ENCODE results near the gene GPR39. TPM values are rescaled to one million over a fixed set of nuclear protein-coding genes. Genes with fewer than 3 reads are reported as not detected.

Gene GPR39
- polyA plus RNA-seq, 1 donor from 2014 or later: 1.1 TPM

DNA sequence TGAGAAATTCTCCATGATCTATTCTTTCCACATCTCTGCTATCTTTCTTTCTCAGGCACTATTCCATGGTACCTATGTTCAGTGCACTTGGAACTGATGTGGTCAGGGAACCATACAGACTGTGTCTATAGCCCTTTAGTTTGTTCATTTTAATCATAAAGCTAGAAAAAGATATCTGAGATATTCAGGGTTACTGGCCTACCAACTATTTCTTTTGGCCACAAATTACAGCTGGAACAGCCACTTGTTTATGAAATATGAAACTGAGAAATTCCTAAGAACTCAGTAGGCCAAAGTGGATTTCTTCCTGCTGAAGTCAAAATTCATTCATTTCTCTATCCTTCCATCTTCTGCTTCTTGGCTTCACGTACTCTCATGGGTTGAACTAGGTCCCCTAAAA, 276.2 kb downstream of the GPR39 start:
- no peaks in the 10 kb centered on the region for H3K79me2 ChIP-seq (replicated peaks; ENCODE audit: insufficient read depth, low read length)
- H3K4me2 ChIP-seq (ENCODE audit: low read length): no peak overlapping the region
- H3K9me3 ChIP-seq (ENCODE audit: low read length): no peaks in the 10 kb centered on the region
- no peak overlapping the region for H2AFZ ChIP-seq (ENCODE audit: low read depth, low read length)
- no peaks in the 10 kb centered on the region for H3K36me3 ChIP-seq (ENCODE audit: insufficient read depth, low read length)
- no peak overlapping the region for H3K4me3 ChIP-seq (ENCODE audit: low read length)
- H3F3A ChIP-seq (ENCODE audit: insufficient read depth, low read length, poor library complexity, severe bottlenecking): no peaks in the 10 kb centered on the region
- no peak overlapping the region for H3K9ac ChIP-seq (ENCODE audit: low read length)
- H4K20me1 ChIP-seq (ENCODE audit: insufficient read depth): no peaks in the 10 kb centered on the region
- H3K27ac ChIP-seq (ENCODE audit: low read length): no peak overlapping the region
- H3K27me3 ChIP-seq (ENCODE audit: insufficient read depth, low read depth, low read length): no peaks in the 10 kb centered on the region
- H3K9me2 ChIP-seq (ENCODE audit: insufficient read depth, low read length): no peaks in the 10 kb centered on the region
- TF ChIP-seq SMC3 (conservative IDR thresholded peaks at IDR 0.05; ENCODE audit: poor library complexity) (no peak), EP300 (conservative IDR thresholded peaks at IDR 0.05; ENCODE audit: poor library complexity, severe bottlenecking) (no peak), MXI1 (conservative IDR thresholded peaks at IDR 0.05; ENCODE audit: poor library complexity, severe bottlenecking) (no peak), RAD21 (conservative IDR thresholded peaks at IDR 0.05) (no peak), POLR2AphosphoS5 (IDR thresholded peaks at IDR 0.05) (no peak), TAF1 (IDR thresholded peaks at IDR 0.05; ENCODE audit: low read depth) (no peak), EZH2 (IDR thresholded peaks at IDR 0.05; ENCODE audit: borderline replicate concordance, insufficient read depth, low read length, poor library complexity, severe bottlenecking) (no peak)
- TF ChIP-seq, protein P1, sequence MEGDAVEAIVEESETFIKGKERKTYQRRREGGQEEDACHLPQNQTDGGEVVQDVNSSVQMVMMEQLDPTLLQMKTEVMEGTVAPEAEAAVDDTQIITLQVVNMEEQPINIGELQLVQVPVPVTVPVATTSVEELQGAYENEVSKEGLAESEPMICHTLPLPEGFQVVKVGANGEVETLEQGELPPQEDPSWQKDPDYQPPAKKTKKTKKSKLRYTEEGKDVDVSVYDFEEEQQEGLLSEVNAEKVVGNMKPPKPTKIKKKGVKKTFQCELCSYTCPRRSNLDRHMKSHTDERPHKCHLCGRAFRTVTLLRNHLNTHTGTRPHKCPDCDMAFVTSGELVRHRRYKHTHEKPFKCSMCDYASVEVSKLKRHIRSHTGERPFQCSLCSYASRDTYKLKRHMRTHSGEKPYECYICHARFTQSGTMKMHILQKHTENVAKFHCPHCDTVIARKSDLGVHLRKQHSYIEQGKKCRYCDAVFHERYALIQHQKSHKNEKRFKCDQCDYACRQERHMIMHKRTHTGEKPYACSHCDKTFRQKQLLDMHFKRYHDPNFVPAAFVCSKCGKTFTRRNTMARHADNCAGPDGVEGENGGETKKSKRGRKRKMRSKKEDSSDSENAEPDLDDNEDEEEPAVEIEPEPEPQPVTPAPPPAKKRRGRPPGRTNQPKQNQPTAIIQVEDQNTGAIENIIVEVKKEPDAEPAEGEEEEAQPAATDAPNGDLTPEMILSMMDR (IDR thresholded peaks at IDR 0.05; ENCODE audit: poor library complexity, severe bottlenecking): no peak
- TF ChIP-seq, protein P2, sequence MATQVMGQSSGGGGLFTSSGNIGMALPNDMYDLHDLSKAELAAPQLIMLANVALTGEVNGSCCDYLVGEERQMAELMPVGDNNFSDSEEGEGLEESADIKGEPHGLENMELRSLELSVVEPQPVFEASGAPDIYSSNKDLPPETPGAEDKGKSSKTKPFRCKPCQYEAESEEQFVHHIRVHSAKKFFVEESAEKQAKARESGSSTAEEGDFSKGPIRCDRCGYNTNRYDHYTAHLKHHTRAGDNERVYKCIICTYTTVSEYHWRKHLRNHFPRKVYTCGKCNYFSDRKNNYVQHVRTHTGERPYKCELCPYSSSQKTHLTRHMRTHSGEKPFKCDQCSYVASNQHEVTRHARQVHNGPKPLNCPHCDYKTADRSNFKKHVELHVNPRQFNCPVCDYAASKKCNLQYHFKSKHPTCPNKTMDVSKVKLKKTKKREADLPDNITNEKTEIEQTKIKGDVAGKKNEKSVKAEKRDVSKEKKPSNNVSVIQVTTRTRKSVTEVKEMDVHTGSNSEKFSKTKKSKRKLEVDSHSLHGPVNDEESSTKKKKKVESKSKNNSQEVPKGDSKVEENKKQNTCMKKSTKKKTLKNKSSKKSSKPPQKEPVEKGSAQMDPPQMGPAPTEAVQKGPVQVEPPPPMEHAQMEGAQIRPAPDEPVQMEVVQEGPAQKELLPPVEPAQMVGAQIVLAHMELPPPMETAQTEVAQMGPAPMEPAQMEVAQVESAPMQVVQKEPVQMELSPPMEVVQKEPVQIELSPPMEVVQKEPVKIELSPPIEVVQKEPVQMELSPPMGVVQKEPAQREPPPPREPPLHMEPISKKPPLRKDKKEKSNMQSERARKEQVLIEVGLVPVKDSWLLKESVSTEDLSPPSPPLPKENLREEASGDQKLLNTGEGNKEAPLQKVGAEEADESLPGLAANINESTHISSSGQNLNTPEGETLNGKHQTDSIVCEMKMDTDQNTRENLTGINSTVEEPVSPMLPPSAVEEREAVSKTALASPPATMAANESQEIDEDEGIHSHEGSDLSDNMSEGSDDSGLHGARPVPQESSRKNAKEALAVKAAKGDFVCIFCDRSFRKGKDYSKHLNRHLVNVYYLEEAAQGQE (IDR thresholded peaks at IDR 0.05; ENCODE audit: borderline replicate concordance): no peak

Small RNA genes within 50 kb of the gene (small RNA-seq; reads per million reads assigned to genes)
- 0 reads per million in 3 experiments for gene RNU6-175P
